ENCODE data around the gene LRP3. TPM values are rescaled to one million over a fixed set of nuclear protein-coding genes. Genes with fewer than 3 reads are reported as not detected.
A peak's percentile ranks its signal among the peaks of the same experiment; 100 is the strongest.

Gene LRP3
- total and polyA plus RNA-seq, 2 of the 13 experiments (the other 11 are each of a cell fraction or from before 2014, with no cell fraction given), result 17.6 to 51.6 TPM

DNA sequence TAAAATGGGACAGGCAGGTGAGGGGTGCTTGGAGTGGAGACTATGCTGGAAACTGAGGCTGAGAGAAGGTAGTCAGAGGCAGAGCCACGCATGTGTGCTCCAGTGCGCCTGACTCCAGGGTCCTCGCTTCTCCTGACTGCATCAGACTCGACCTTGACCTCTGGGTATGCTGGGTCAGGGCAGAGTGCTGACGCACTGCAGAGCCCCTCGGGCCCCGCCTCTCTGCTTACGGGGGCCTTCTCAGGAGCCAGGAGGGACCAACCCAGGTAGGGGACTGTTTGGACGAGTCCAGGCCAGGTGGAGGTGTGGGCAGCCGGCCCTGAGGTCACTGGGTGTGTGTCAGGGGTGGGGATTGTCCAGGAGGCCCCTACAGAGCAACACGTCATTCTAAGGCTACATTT lies 54.4 kb downstream of the LRP3 start (continued):
- TF ChIP-seq, protein P1, sequence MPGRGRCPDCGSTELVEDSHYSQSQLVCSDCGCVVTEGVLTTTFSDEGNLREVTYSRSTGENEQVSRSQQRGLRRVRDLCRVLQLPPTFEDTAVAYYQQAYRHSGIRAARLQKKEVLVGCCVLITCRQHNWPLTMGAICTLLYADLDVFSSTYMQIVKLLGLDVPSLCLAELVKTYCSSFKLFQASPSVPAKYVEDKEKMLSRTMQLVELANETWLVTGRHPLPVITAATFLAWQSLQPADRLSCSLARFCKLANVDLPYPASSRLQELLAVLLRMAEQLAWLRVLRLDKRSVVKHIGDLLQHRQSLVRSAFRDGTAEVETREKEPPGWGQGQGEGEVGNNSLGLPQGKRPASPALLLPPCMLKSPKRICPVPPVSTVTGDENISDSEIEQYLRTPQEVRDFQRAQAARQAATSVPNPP (CRISPR knock-in tag; IDR thresholded peaks at IDR 0.05), result no peak
- TF ChIP-seq AKAP8 (CRISPR knock-in tag; IDR thresholded peaks at IDR 0.05) (peak; percentile 36; the same call in 1 of the 2 replicates), AKNA (CRISPR knock-in tag; IDR thresholded peaks at IDR 0.05; ENCODE audit: borderline replicate concordance) (no peak), PHF21A (CRISPR knock-in tag; IDR thresholded peaks at IDR 0.05) (peak; percentile 39; the same call in 1 of the 2 replicates), LCORL (IDR thresholded peaks at IDR 0.05) (no peak), LCORL (CRISPR knock-in tag; IDR thresholded peaks at IDR 0.05) (peak; percentile 27; the same call in 1 of the 2 replicates), ZFX (CRISPR knock-in tag; IDR thresholded peaks at IDR 0.05; ENCODE audit: low read depth) (peak; percentile 58), IRF2 (CRISPR knock-in tag; IDR thresholded peaks at IDR 0.05) (peak; percentile 9; the same call in 1 of the 2 replicates), SKIL (CRISPR knock-in tag; IDR thresholded peaks at IDR 0.05; ENCODE audit: borderline replicate concordance) (peak; percentile 40), RBFOX2 (IDR thresholded peaks at IDR 0.05; ENCODE audit: low read depth, low read length) (no peak), SOX13 (IDR thresholded peaks at IDR 0.05) (no peak), SOX13 (CRISPR knock-in tag; conservative IDR thresholded peaks at IDR 0.05 in 1 of 2, IDR thresholded peaks at IDR 0.05 in 1 of 2) (peak in 1 of 2 experiments; percentile 30; a peak in 1 of 4 replicates), CREB1 (IDR thresholded peaks at IDR 0.05) (peak; percentile 47), CREB1 (CRISPR knock-in tag; IDR thresholded peaks at IDR 0.05) (peak; percentile 72; the same call in 1 of the 2 replicates), REXO4 (CRISPR knock-in tag; IDR thresholded peaks at IDR 0.05; ENCODE audit: borderline replicate concordance) (no peak), YEATS4 (CRISPR knock-in tag; IDR thresholded peaks at IDR 0.05; ENCODE audit: borderline replicate concordance) (peak; percentile 12; the same call in 1 of the 2 replicates), SAP130 (CRISPR knock-in tag; IDR thresholded peaks at IDR 0.05; ENCODE audit: low read depth) (peak; percentile 23)
- TF ChIP-seq, protein P2, sequence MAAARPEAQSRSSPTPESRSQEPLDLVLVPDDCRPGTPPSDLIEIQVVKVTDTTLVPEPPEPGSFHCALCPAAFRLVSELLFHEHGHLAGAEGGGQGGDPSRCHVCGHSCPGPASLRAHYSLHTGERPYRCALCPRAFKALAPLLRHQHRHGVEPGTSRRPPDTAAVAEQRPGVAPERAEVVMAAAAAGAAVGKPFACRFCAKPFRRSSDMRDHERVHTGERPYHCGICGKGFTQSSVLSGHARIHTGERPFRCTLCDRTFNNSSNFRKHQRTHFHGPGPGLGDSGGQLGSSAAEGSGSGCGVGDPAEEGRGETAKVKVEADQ (CRISPR knock-in tag; IDR thresholded peaks at IDR 0.05; ENCODE audit: borderline replicate concordance), result no peak
